ENCODE results near the gene C6orf89. TPM values are rescaled to one million over a fixed set of nuclear protein-coding genes. Genes with fewer than 3 reads are reported as not detected.

C6orf89 gene
- total RNA-seq, 8 experiments from 2014 or later, result 22.2 to 55.6 (median 34.5) TPM

GRCh38 chr6:36961441-36962435, 76.0 kb downstream of the C6orf89 start:
- 20 to 85% (median 80%) methylated on average over 1 to 20 of the region's 40 CpGs; no CpG with 5 or more reads in 3 of the 10 experiments for WGBS, 10 experiments

GRCh38 chr6:36962874-36963273, 77.1 kb downstream of the C6orf89 start:
- WGBS, 10 experiments, result 35 to 77% (median 61%) methylated on average over 2 to 9 of the region's 12 CpGs; no CpG with 5 or more reads in 5 of the 10 experiments
- Histone ChIP-seq H3K4me1 (replicated peaks in 1 of 2) (peaks cover 4 to 8% of the 10 kb centered on the region in 2 donors), H3K4me3 (no peak overlapping the region), H3K27ac (no peak overlapping the region)
- in situ Hi-C loops (cut with MboI; ENCODE audit: low pct_unique_long_range_greater_than_20kb in 2 of 9, low sequenced_read_pairs in 9 of 9, unreplicated experiment in 9 of 9), result no loop called here
- ATAC-seq (replicated peaks in 6 of 8), result peak in 6 of 8 experiments; percentile 34 to 82 (median 62)

More at GRCh38 chr6:36961441-36962435, 76.0 kb downstream of the C6orf89 start:
- in situ Hi-C loops (cut with MboI; ENCODE audit: low pct_unique_long_range_greater_than_20kb in 2 of 9, low sequenced_read_pairs in 9 of 9, unreplicated experiment in 9 of 9), result no loop called here
- peaks cover 4 to 8% of the 10 kb centered on the region in 2 donors for H3K4me1 ChIP-seq (replicated peaks in 1 of 2)
- ATAC-seq (replicated peaks in 6 of 8), result no peak
- H3K27ac ChIP-seq, result no peak overlapping the region
- H3K4me3 ChIP-seq, result no peak overlapping the region

DNA sequence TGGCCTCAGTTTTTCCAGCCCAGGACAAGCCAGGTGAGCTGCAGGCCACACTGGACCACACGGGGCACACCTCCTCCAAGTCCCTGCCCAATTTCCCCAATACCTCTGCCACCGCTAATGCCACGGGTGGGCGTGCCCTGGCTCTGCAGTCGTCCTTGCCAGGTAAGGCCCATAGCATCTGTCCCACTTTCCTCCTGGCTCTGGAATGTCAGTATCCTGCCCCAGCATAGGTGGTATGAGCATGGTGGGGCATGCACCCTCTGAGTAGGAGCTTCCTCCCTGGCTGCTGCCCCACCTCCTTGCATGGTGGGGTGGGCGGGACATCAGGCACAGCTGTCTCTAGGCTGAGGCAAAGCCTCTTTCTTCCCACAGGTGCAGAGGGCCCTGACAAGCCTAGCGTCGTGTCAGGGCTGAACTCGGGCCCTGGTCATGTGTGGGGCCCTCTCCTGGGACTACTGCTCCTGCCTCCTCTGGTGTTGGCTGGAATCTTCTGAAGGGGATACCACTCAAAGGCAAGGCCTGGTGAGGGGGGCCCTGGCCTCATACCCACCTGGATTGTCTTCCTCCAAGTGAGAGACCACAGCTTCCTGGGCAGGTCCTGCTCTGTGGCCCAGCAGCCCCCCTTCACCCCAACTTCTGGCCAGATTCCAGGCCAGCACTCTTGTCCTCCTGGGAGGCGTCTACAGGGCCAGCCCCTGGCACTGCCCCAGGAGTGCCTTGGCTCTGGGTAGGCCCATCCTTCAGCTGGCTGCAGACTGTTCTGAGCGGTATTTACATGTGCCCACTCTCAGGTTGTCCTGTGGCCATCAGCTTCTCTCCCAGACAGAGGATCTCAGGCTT, 77.9 kb downstream of the C6orf89 start:
- H3K4me1 ChIP-seq (replicated peaks in 1 of 2), result peaks cover 4 to 8% of the 10 kb centered on the region in 2 donors
- 40 to 96% (median 75%) methylated on average over 2 to 7 of the region's 11 CpGs; no CpG with 5 or more reads in 5 of the 10 experiments for WGBS, 10 experiments
- in situ Hi-C loops (cut with MboI; ENCODE audit: low pct_unique_long_range_greater_than_20kb in 2 of 9, low sequenced_read_pairs in 9 of 9, unreplicated experiment in 9 of 9), result no loop called here
- peak; percentile 10 to 64 (median 22) for ATAC-seq (replicated peaks in 6 of 8)
- no peak overlapping the region for H3K27ac ChIP-seq
- H3K4me3 ChIP-seq, result no peak overlapping the region

DNA sequence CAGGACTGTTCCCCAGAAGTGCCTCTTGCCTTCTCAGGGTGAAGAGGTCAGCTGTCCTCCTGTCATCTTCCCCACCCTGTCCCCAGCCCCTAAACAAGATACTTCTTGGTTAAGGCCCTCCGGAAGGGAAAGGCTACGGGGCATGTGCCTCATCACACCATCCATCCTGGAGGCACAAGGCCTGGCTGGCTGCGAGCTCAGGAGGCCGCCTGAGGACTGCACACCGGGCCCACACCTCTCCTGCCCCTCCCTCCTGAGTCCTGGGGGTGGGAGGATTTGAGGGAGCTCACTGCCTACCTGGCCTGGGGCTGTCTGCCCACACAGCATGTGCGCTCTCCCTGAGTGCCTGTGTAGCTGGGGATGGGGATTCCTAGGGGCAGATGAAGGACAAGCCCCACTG, 78.6 kb downstream of the C6orf89 start:
- WGBS, 10 experiments, result no CpG with 5 or more reads among the region's 6 CpGs
- no peak overlapping the region for H3K27ac ChIP-seq
- in situ Hi-C loops (cut with MboI; ENCODE audit: low pct_unique_long_range_greater_than_20kb in 2 of 9, low sequenced_read_pairs in 9 of 9, unreplicated experiment in 9 of 9), result no loop called here
- no peak overlapping the region for H3K4me3 ChIP-seq
- H3K4me1 ChIP-seq (replicated peaks in 1 of 2), result peaks cover 4 to 8% of the 10 kb centered on the region in 2 donors
- ATAC-seq (replicated peaks in 6 of 8), result peak in 3 of 8 experiments; percentile 5 to 14 (median 10)

- H3K4me1 ChIP-seq (replicated peaks in 1 of 2), result peaks cover 4 to 8% of the 10 kb centered on the region in 2 donors
- peak overlapping the region in 1 of 2 donors; percentile 22 for H3K27ac ChIP-seq
- peak in 1 of 8 experiments; percentile 8 for ATAC-seq (replicated peaks in 6 of 8)
- WGBS, 10 experiments, result 100% methylated on average over 2 of the region's 4 CpGs; no CpG with 5 or more reads in 9 of the 10 experiments
- H3K4me3 ChIP-seq, result no peak overlapping the region
- in situ Hi-C loops (cut with MboI; ENCODE audit: low pct_unique_long_range_greater_than_20kb in 2 of 9, low sequenced_read_pairs in 9 of 9, unreplicated experiment in 9 of 9), result no loop called here
Observed at GRCh38 chr6:36964908-36965307, 79.2 kb downstream of the C6orf89 start.

DNA sequence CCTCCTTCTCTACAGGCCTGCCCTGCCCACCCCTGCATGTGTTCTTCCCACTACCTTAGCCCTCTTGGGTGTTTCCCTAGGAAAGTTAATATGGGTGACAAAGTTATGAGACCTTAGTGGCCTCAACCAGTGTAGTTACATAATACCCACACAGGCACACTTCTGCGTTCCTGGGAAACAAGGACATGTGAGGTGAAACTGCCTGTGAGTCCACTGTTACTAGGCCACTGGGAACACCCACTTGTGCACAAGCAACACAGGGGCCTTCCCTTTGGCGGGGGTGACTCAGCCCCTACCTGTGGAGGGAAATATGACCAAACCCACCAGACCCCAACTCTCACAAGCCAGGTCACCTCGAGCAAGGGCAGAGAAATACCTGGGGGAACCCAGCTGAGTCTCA, 81.5 kb downstream of the C6orf89 start:
- WGBS, 10 experiments, result 80 to 100% (median 100%) methylated on average over 1 of the region's 3 CpGs; no CpG with 5 or more reads in 6 of the 10 experiments
- Histone ChIP-seq H3K4me1 (replicated peaks in 1 of 2) (peaks cover 4 to 8% of the 10 kb centered on the region in 2 donors), H3K4me3 (no peak overlapping the region), H3K27ac (no peak overlapping the region)
- no peak for ATAC-seq (replicated peaks in 6 of 8)
- in situ Hi-C loops (cut with MboI; ENCODE audit: low pct_unique_long_range_greater_than_20kb in 2 of 9, low sequenced_read_pairs in 9 of 9, unreplicated experiment in 9 of 9), result no loop called here

DNA sequence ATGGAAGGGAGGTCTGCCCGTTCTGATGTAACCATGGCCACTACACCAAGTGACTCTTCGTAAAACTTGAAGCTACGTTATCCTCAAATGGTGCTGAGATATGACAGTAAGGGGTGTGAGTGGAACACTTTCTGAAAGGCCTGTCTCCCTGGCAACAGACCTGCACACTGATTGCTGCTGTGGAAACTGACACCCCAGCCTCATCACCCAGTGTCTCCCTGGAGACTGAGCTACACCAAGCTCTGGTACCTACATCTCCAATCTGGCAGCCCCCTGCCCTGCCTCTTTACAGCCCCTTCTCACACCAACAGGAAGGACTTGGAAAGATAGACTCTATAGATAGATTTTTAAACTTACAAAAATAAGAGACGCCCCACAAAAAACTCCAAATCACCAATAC, 82.0 kb downstream of the C6orf89 start:
- Histone ChIP-seq H3K27ac (no peak overlapping the region), H3K4me1 (replicated peaks in 1 of 2) (peaks cover 4 to 6% of the 10 kb centered on the region in 2 donors), H3K4me3 (no peak overlapping the region)
- WGBS, 10 experiments, result 71 to 100% (median 88%) methylated on average over 2 to 4 of the region's 4 CpGs; no CpG with 5 or more reads in 4 of the 10 experiments
- in situ Hi-C loops (cut with MboI; ENCODE audit: low pct_unique_long_range_greater_than_20kb in 2 of 9, low sequenced_read_pairs in 9 of 9, unreplicated experiment in 9 of 9), result no loop called here
- ATAC-seq (replicated peaks in 6 of 8), result no peak

DNA sequence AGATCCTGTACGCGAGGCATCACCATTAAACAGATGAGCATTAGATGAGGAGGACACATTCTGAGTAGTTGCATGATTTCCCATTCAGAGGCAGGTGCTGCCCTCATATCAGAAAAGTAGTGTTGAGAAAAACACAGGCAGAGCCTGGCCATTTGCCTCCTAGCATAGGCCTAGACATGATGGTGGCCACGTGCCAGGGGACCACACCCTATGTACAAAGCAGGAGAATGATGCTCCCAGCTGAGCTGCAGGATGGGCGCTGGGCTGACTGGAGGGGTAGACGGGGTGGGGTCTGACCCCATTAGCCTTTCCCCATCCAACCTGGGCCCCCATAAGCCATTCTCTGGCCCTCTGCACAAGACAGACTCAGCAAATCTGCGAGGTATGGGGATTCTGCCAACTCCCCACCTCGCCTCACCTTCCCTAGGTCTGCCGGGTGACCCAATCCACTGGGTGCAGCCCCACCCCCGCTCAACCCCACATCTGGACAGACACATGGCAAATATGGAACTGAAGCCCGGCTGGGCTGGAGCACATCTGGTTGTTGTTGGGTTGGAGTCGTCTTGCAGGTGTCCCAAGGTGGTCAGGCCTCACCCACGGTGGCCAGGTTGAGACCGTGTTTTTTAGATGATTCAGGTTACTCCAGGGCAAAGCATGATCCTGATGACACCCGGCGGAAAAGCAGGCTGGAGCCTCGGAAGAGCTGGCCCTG, 82.7 kb downstream of the C6orf89 start:
- no peaks in the 10 kb centered on the region for H3K4me1 ChIP-seq (replicated peaks in 1 of 2)
- WGBS, 10 experiments, result 67 to 100% (median 96%) methylated on average over 2 to 7 of the region's 16 CpGs; no CpG with 5 or more reads in 4 of the 10 experiments

GRCh38 chr6:36969240-36969691, 83.5 kb downstream of the C6orf89 start:
- no peaks in the 10 kb centered on the region for H3K4me1 ChIP-seq (replicated peaks in 1 of 2)
- ATAC-seq (replicated peaks in 6 of 8), result no peak
- 30 to 100% (median 89%) methylated on average over 1 to 6 of the region's 14 CpGs; no CpG with 5 or more reads in 4 of the 10 experiments for WGBS, 10 experiments
- in situ Hi-C loops (cut with MboI; ENCODE audit: low pct_unique_long_range_greater_than_20kb in 2 of 9, low sequenced_read_pairs in 9 of 9, unreplicated experiment in 9 of 9), result no loop called here
- H3K27ac ChIP-seq, result no peak overlapping the region
- no peak overlapping the region for H3K4me3 ChIP-seq

More for the DNA sequence above, 82.7 kb downstream of the C6orf89 start:
- ATAC-seq (replicated peaks in 6 of 8), result peak in 4 of 8 experiments; percentile 17 to 58 (median 53)
- no peak overlapping the region for H3K4me3 ChIP-seq
- in situ Hi-C loops (cut with MboI; ENCODE audit: low pct_unique_long_range_greater_than_20kb in 2 of 9, low sequenced_read_pairs in 9 of 9, unreplicated experiment in 9 of 9), result no loop called here
- no peak overlapping the region for H3K27ac ChIP-seq

DNA sequence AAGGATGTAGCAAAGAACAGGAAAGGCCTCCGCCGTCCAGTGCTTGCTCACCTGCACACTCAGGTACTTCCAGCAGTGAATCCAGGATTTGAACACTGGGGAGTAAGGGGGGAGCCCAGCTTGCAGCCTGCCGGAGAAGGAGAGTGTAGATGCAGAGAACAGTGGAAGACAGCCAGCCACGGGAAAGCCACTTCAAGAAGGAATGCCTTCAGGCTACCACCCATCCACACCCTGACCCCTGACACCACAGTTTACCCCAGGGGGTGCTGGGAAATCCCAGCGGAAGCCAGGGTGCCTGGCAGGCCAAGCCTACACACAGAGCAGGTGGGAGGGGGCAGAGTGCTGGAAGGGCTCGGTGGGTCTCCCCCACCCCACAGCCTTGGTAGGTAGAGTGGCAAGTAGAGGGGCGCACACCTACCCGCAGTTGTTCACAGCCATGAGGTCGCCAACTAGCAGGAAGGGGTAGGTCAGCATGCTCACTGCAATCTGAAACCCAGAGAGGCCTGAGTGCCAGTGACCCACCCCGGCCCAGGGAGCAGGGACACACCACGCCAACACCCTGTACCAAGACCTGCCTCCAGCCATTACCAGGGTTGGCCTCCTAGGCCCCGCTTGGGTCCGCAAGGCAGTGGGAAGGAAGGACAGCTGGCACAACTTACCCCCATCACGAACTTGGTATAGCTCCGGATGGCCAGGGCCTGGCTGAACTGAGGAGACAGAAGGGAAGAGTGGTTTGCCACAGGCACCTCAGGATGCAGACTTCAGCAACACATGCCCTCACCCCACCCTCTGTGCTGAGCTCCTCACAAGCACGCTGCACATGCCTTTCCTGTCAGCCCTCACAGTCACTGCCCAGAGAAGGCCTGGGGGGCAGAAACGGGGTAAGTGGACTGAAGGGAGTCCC, 84.5 kb downstream of the C6orf89 start:
- Histone ChIP-seq H3K4me1 (replicated peaks in 1 of 2) (no peaks in the 10 kb centered on the region), H3K27ac (no peak overlapping the region), H3K4me3 (no peak overlapping the region)
- WGBS, 10 experiments, result 50 to 100% (median 92%) methylated on average over 2 to 7 of the region's 17 CpGs; no CpG with 5 or more reads in 3 of the 10 experiments
- ATAC-seq (replicated peaks in 6 of 8), result peak in 5 of 8 experiments; percentile 7 to 41 (median 21)
- in situ Hi-C loops (cut with MboI; ENCODE audit: low pct_unique_long_range_greater_than_20kb in 2 of 9, low sequenced_read_pairs in 9 of 9, unreplicated experiment in 9 of 9), result no loop called here

Data from motor neuron (in vitro differentiated cells).